Heart left ventricle (tissue), 13 donors: ENCODE results near the gene CCDC187.

Experiments
- CTCF ChIP-seq, 12 donors: fragments of 200-600 bp; sonication (generic) in 4 of 12; IDR thresholded peaks; one replicate each; pipeline versions ENCODE4 v1.5.0 to v1.8.0; 2018 to 2022; ENCODE audit warnings: antibody characterized with exemption in 12 of 12, mild to moderate bottlenecking in 5 of 12
- POLR2A ChIP-seq, 2 donors: fragments of 450-650 bp; IDR thresholded peaks; one replicate each; pipeline ENCODE4 v1.6.1; 2017; ENCODE audit warnings: antibody characterized with exemption in 2 of 2, mild to moderate bottlenecking in 2 of 2, moderate library complexity in 2 of 2
- donor health status: ischemic (EF 13 %, LVEDD 7.1; RV severe dilation, severe dysfunction).
- donor health status: DM: no; HTN: yes; CAD: no.
- donor health status: DM: no; HTN: no; CAD: no.
- donor health status: ischemic (EF 25% LVEDD 6.9; RV normal size, moderate dysfunction).
- donor health status: ischemic (EF 25% LVEDD 5.7; RV mildly dilated, moderate dysfunction).
- donor health status: ischemic (EF 35%, LVEDD 5.7; RV mildly dilated, moderate dysfunction).
- donor health status: nonischemic (EF 11% LVEDD 7.7; RV severe dilation, severe dysfunction).
- donor health status: DM: yes; HTN: yes; CAD: no.
- donor health status: PGD.
- donor health status: ischemic (EF 29% LVEDD 5.4; RV normal size, mild dysfunction).
- donor health status: nonischemic (EF 23%, LVEDD 6.1; RV moderate dilation, normal function).

GRCh38 chr9:136235171-136235570 lies 68.7 kb downstream of the CCDC187 start:
- no peak for TF ChIP-seq POLR2A (IDR thresholded peaks at IDR 0.05)
- no peak for TF ChIP-seq CTCF (IDR thresholded peaks at IDR 0.05)
